ENCODE results near the gene B3GALNT2.

The B3GALNT2 gene

GRCh38 chr1:235408503-235408960 is 95.7 kb downstream of the B3GALNT2 start:
- DNase-seq = no peak

GRCh38 chr1:235407419-235407818 is 96.8 kb downstream of the B3GALNT2 start:
- DNase-seq = no peak

DNA sequence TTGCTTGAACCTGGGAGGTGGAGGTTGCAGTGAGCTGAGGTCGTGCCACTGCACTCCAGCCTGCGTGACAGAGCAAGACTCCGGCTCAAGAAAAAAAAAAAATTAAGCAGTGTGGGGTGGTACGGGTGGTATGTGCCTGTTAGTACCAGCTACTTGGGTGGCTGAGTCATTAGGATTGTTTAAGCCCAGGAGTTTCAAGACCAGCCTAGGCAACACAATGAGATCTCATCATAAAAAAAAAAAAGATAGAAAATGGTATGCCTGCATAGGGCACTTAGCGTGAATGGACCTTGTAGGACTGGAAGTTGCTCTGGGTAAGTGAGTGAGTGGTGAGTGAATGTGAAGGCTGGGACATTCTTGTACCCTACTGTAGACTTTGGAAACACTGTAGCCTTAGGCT is 100.1 kb downstream of the B3GALNT2 start:
- DNase-seq = no peak

- DNase-seq = no peak
These were observed 100.7 kb downstream of the B3GALNT2 start for GRCh38 chr1:235403593-235403992.

GRCh38 chr1:235402457-235403200 is 101.6 kb downstream of the B3GALNT2 start:
- DNase-seq = no peak

DNA sequence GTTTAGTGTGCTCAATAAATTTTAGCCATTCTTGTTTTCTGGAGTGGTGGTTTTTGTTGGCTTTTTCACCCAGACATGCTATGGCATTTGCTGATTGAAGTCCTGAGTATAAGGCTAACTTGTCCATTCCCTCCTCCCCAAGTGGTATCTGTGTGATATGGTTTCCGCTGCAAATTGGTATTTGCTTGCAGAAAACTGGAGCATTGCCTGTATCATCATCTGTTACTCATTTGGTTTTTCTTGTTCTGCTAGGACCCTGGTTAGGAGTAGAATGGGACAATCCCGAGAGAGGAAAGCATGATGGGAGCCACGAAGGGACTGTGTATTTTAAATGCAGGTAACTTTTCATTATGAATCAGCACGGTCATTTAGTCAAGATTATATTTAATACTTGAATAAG is 103.0 kb downstream of the B3GALNT2 start:
- peak; percentile 79 for DNase-seq
